Fibroblast of lung (primary cell): ENCODE data around the gene IL21R. TPM values are rescaled to one million over a fixed set of nuclear protein-coding genes. Genes with fewer than 3 reads are reported as not detected.

Experiments used
- DNase-seq, 2 donors: peaks; one replicate each; pipeline versions ENCODE4 v3.0.0 to v3.0.0-alpha.2; 2010; ENCODE audit warnings: low read depth in 2 of 2
- H2AFZ ChIP-seq: 2 replicates; pipeline ENCODE4 v1.5.1; 2012; ENCODE audit warnings: low read length, control low read depth, inconsistent platforms
- H3K27ac ChIP-seq: 2 replicates; pipeline ENCODE4 v1.5.1; 2011; ENCODE audit warnings: low read length, control low read depth; ENCODE audit not compliant: insufficient read depth
- H3K27me3 ChIP-seq: 2 replicates; pipeline ENCODE4 v1.5.1; 2011; ENCODE audit warnings: mild to moderate bottlenecking, low read length; ENCODE audit not compliant: control insufficient read depth, insufficient read depth
- H3K36me3 ChIP-seq: 2 replicates; pipeline ENCODE4 v1.5.1; 2011; ENCODE audit warnings: low read length; ENCODE audit not compliant: control insufficient read depth, insufficient read depth
- H3K4me1 ChIP-seq: 2 replicates; pipeline ENCODE4 v1.5.1; 2011; ENCODE audit warnings: low read length; ENCODE audit not compliant: control insufficient read depth, insufficient read depth; ENCODE audit errors: extremely low read depth
- H3K4me2 ChIP-seq: 2 replicates; pipeline ENCODE4 v1.5.1; 2011; ENCODE audit warnings: low read length, control low read depth; ENCODE audit not compliant: insufficient read depth; ENCODE audit errors: extremely low read depth
- H3K4me3 ChIP-seq, 4 experiments: fragments of 200-600 bp in 1 of 4; sonication (generic) in 1 of 4; replicated peaks in 1 of 4; 2 replicates each; pipeline ENCODE4 v1.5.1; 2011 to 2016; ENCODE audit warnings: low read length in 4 of 4, low read depth in 3 of 4, mild to moderate bottlenecking in 3 of 4, control low read depth in 2 of 4, inconsistent platforms in 1 of 4, mixed read lengths in 1 of 4; ENCODE audit not compliant: insufficient read depth in 1 of 4; ENCODE audit errors: control extremely low read depth in 1 of 4
- H3K79me2 ChIP-seq: 2 replicates; pipeline ENCODE4 v1.5.1; 2012; ENCODE audit warnings: mild to moderate bottlenecking, low read length, inconsistent platforms; ENCODE audit not compliant: control insufficient read depth, insufficient read depth
- H3K9ac ChIP-seq: 2 replicates; pipeline ENCODE4 v1.5.1; 2011; ENCODE audit warnings: mild to moderate bottlenecking, low read length, control low read depth; ENCODE audit not compliant: insufficient read depth
- H3K9me3 ChIP-seq: 2 replicates; pipeline ENCODE4 v1.5.1; 2012; ENCODE audit warnings: low read depth, low read length; ENCODE audit not compliant: control insufficient read depth, insufficient read depth
- H4K20me1 ChIP-seq: 2 replicates; pipeline ENCODE4 v1.5.1; 2011; ENCODE audit warnings: low read length; ENCODE audit not compliant: control insufficient read depth, insufficient read depth; ENCODE audit errors: extremely low read depth
- EZH2 ChIP-seq: IDR thresholded peaks from 2 replicates; pipeline ENCODE4 v1.5.1; 2012; ENCODE audit warnings: low read length, control low read depth, mild to moderate bottlenecking; ENCODE audit errors: missing control alignments
- polyA plus RNA-seq, 2 donors: library from polyadenylated mRNA; depleted of rRNA in 1 of 2; stranded (reverse) in 1 of 2; unstranded in 1 of 2; fragments of >200 nt; gene quantifications; 2 replicates each; pipeline ENCODE4 v1.2.1, GENCODE V29; 2011 to 2012; ENCODE audit warnings: missing spikeins in 1 of 2
- total RNA-seq: library from RNA; depleted of rRNA; stranded (reverse); fragments of >200 nt; gene quantifications from 2 replicates; pipeline ENCODE4 v1.2.1, GENCODE V29; 2014
- TF ChIP-seq, protein P1 (sequence below), 2 donors: IDR thresholded peaks in 1 of 2; conservative IDR thresholded peaks in 1 of 2; 1 replicate in 1 of 2; 2 replicates in 1 of 2; pipeline ENCODE4 v1.5.1; 2011 to 2012; ENCODE audit warnings: low read length in 2 of 2, control low read depth in 1 of 2, inconsistent platforms in 1 of 2, low read depth in 1 of 2, mild to moderate bottlenecking in 1 of 2

Gene IL21R
- total and polyA plus RNA-seq, 2 donors (not counting 1 experiment from before 2014, with no cell fraction given) = 0.95 to 7.4 TPM

DNA sequence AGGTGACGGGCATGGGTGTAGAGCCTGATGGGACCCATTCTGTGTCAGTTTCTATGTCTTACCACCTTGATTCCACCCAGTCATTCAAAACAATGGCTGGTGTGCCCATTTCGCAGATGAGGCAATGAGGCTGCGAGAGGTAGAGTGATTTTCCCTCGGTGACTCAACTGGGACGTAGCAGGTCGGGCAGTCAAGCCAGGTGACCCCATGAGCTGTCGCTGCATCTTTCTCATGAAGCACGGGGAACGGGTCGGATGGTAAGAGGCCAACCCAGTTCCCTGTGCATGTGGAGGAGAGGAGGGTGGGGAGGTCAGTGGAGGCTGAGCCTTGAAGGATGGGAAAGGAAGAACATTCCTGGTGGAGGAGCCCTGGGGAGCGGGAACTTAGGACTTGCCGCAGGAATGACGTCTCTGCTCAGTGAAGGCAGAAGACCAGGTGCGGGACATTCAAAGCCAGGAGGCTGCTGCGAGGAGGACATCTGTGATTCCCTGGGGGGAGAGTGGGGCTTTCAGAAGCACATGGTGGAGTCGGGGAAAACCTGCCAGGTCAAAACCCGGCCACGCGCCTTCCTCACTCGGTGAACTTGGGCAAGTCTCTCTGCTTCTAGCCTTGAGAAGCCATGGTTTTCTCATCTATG is 1.1 kb downstream of the IL21R start:
- Histone ChIP-seq H3K9me3 (no peaks in the 10 kb centered on the region), H4K20me1 (no peaks in the 10 kb centered on the region), H3K79me2 (no peaks in the 10 kb centered on the region), H3K4me3 (no peak overlapping the region), H3K4me1 (peaks cover 10% of the 10 kb centered on the region), H3K36me3 (no peaks in the 10 kb centered on the region), H3K27me3 (peaks cover 2% of the 10 kb centered on the region), H3K27ac (no peak overlapping the region), H2AFZ (no peak overlapping the region), H3K4me2 (no peak overlapping the region), H3K9ac (no peak overlapping the region)
- DNase-seq = no peak
- TF ChIP-seq EZH2 = peak; percentile 25
- TF ChIP-seq, protein P1, sequence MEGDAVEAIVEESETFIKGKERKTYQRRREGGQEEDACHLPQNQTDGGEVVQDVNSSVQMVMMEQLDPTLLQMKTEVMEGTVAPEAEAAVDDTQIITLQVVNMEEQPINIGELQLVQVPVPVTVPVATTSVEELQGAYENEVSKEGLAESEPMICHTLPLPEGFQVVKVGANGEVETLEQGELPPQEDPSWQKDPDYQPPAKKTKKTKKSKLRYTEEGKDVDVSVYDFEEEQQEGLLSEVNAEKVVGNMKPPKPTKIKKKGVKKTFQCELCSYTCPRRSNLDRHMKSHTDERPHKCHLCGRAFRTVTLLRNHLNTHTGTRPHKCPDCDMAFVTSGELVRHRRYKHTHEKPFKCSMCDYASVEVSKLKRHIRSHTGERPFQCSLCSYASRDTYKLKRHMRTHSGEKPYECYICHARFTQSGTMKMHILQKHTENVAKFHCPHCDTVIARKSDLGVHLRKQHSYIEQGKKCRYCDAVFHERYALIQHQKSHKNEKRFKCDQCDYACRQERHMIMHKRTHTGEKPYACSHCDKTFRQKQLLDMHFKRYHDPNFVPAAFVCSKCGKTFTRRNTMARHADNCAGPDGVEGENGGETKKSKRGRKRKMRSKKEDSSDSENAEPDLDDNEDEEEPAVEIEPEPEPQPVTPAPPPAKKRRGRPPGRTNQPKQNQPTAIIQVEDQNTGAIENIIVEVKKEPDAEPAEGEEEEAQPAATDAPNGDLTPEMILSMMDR (conservative IDR thresholded peaks at IDR 0.05 in 1 of 2, IDR thresholded peaks at IDR 0.05 in 1 of 2; ENCODE audit: low read depth in 1 of 2, low read length in 2 of 2) = no peak

- Histone ChIP-seq H3K9me3 (no peaks in the 10 kb centered on the region), H3K27me3 (peaks cover 2% of the 10 kb centered on the region), H3K4me3 (no peak overlapping the region), H4K20me1 (no peaks in the 10 kb centered on the region), H3K4me2 (no peak overlapping the region), H3K36me3 (no peaks in the 10 kb centered on the region), H3K79me2 (no peaks in the 10 kb centered on the region), H3K9ac (no peak overlapping the region), H2AFZ (no peak overlapping the region), H3K4me1 (peaks cover 12% of the 10 kb centered on the region), H3K27ac (no peak overlapping the region)
- no peak for TF ChIP-seq EZH2
- TF ChIP-seq, protein P1 (conservative IDR thresholded peaks at IDR 0.05 in 1 of 2, IDR thresholded peaks at IDR 0.05 in 1 of 2; ENCODE audit: low read depth in 1 of 2, low read length in 2 of 2) = no peak
- DNase-seq = no peak
Measured at GRCh38 chr16:27403601-27403992, 1.6 kb downstream of the IL21R start.

- H3K79me2 ChIP-seq = no peaks in the 10 kb centered on the region
- no peak overlapping the region for H3K4me2 ChIP-seq
- peaks cover 12% of the 10 kb centered on the region for H3K4me1 ChIP-seq
- H4K20me1 ChIP-seq = no peaks in the 10 kb centered on the region
- no peaks in the 10 kb centered on the region for H3K9me3 ChIP-seq
- H2AFZ ChIP-seq = no peak overlapping the region
- H3K27me3 ChIP-seq = peaks cover 2% of the 10 kb centered on the region
- TF ChIP-seq, protein P1 (conservative IDR thresholded peaks at IDR 0.05 in 1 of 2, IDR thresholded peaks at IDR 0.05 in 1 of 2; ENCODE audit: low read depth in 1 of 2, low read length in 2 of 2) = no peak
- TF ChIP-seq EZH2 = no peak
- DNase-seq = no peak
- H3K4me3 ChIP-seq = no peak overlapping the region
- H3K27ac ChIP-seq = no peak overlapping the region
- no peak overlapping the region for H3K9ac ChIP-seq
- no peaks in the 10 kb centered on the region for H3K36me3 ChIP-seq
Measured at GRCh38 chr16:27404163-27404823, 2.3 kb downstream of the IL21R start.
